Colonic mucosa (tissue), 4 donors: ENCODE results near the gene DSCAML1. TPM values are rescaled to one million over a fixed set of nuclear protein-coding genes. Genes with fewer than 3 reads are reported as not detected.

Experiments used
- DNase-seq: peaks from one replicate; pipeline ENCODE4 v3.0.0-alpha.2; 2020
- H3K27ac ChIP-seq: fragments of 200-600 bp; one replicate; pipeline ENCODE4 v1.8.0; 2021
- H3K27me3 ChIP-seq: fragments of 200-600 bp; one replicate; pipeline ENCODE4 v1.8.0; 2021
- H3K36me3 ChIP-seq: fragments of 200-600 bp; one replicate; pipeline ENCODE4 v1.8.0; 2021
- H3K4me1 ChIP-seq: fragments of 200-600 bp; one replicate; pipeline ENCODE4 v1.8.0; 2021; ENCODE audit warnings: mild to moderate bottlenecking
- H3K4me3 ChIP-seq: fragments of 200-600 bp; one replicate; pipeline ENCODE4 v1.8.0; 2021
- H3K9ac ChIP-seq, 2 donors: one replicate each; pipeline ENCODE4 v1.7.0; 2013; ENCODE audit warnings: control low read depth in 2 of 2, low read depth in 2 of 2, low read length in 2 of 2
- H3K9me3 ChIP-seq: fragments of 200-600 bp; one replicate; pipeline ENCODE4 v1.8.0; 2021
- CTCF ChIP-seq: fragments of 200-600 bp; IDR thresholded peaks from one replicate; pipeline ENCODE4 v1.8.0; 2022; ENCODE audit warnings: antibody characterized with exemption, mild to moderate bottlenecking
- intact Hi-C: fragments of 100-400 bp; cut with DNase I; formaldehyde crosslinking; loops from one replicate; pipeline ENCODE4 v1.14.1; 2022
- total RNA-seq, 2 donors: library from RNA; stranded (reverse); fragmentation: NEBNext Ultra II Directional in 1 of 2; extraction: Animal tissue kit (Norgen Biotek cat#: 25700) in 1 of 2; gene quantifications; one replicate each; pipeline ENCODE4 v1.2.1, GENCODE V29; 2021
- donor health status: healthy.
- donor health status: DM: no; HTN: no; CAD: no.
- donor health status: DM: no; HTN: no; CAD: no.

The DSCAML1 gene
- total RNA-seq, 2 donors from 2014 or later: 1.2 to 4.3 TPM

- no peak for DNase-seq
- H3K4me3 ChIP-seq: no peak overlapping the region
- no peaks in the 10 kb centered on the region for H3K36me3 ChIP-seq
- peaks cover 28% of the 10 kb centered on the region for H3K27me3 ChIP-seq
- TF ChIP-seq CTCF: no peak
- intact Hi-C loops: no loop called here
- no peak overlapping the region for H3K9ac ChIP-seq
- peaks cover 5% of the 10 kb centered on the region for H3K4me1 ChIP-seq
- no peaks in the 10 kb centered on the region for H3K9me3 ChIP-seq
- no peak overlapping the region for H3K27ac ChIP-seq
Measured at GRCh38 chr11:117794135-117794534, 2.9 kb downstream of the DSCAML1 start.

GRCh38 chr11:117793583-117793982 lies 3.4 kb downstream of the DSCAML1 start:
- Histone ChIP-seq H3K4me3 (no peak overlapping the region), H3K4me1 (peaks cover 5% of the 10 kb centered on the region), H3K9ac (no peak overlapping the region), H3K36me3 (no peaks in the 10 kb centered on the region), H3K27me3 (peaks cover 28% of the 10 kb centered on the region), H3K27ac (no peak overlapping the region), H3K9me3 (no peaks in the 10 kb centered on the region)
- no peak for DNase-seq
- intact Hi-C loops: no loop called here
- no peak for TF ChIP-seq CTCF

- no peaks in the 10 kb centered on the region for H3K9me3 ChIP-seq
- H3K27me3 ChIP-seq: peaks cover 28% of the 10 kb centered on the region
- no peaks in the 10 kb centered on the region for H3K36me3 ChIP-seq
- no peak overlapping the region for H3K27ac ChIP-seq
- peaks cover 5% of the 10 kb centered on the region for H3K4me1 ChIP-seq
- intact Hi-C loops: no loop called here
- no peak for TF ChIP-seq CTCF
- H3K9ac ChIP-seq: no peak overlapping the region
- H3K4me3 ChIP-seq: no peak overlapping the region
- DNase-seq: no peak
Measured at GRCh38 chr11:117792992-117793391, 4.0 kb downstream of the DSCAML1 start.

- intact Hi-C loops: no loop called here
- no peak for DNase-seq
- H3K9me3 ChIP-seq: no peaks in the 10 kb centered on the region
- no peak overlapping the region for H3K27ac ChIP-seq
- no peak overlapping the region for H3K4me3 ChIP-seq
- TF ChIP-seq CTCF: no peak
- no peaks in the 10 kb centered on the region for H3K36me3 ChIP-seq
- H3K27me3 ChIP-seq: peaks cover 26% of the 10 kb centered on the region
- H3K4me1 ChIP-seq: peaks cover 5% of the 10 kb centered on the region
- no peak overlapping the region for H3K9ac ChIP-seq
Measured at GRCh38 chr11:117792241-117792640, 4.8 kb downstream of the DSCAML1 start.

- DNase-seq: no peak
- intact Hi-C loops: no loop called here
- Histone ChIP-seq H3K36me3 (no peaks in the 10 kb centered on the region), H3K27ac (no peak overlapping the region), H3K9ac (no peak overlapping the region), H3K9me3 (no peaks in the 10 kb centered on the region), H3K4me1 (no peaks in the 10 kb centered on the region), H3K27me3 (peaks cover 6% of the 10 kb centered on the region), H3K4me3 (no peak overlapping the region)
- no peak for TF ChIP-seq CTCF
Measured at GRCh38 chr11:117790279-117790678, 6.7 kb downstream of the DSCAML1 start.

- H3K36me3 ChIP-seq: no peaks in the 10 kb centered on the region
- TF ChIP-seq CTCF: no peak
- no peak for DNase-seq
- H3K4me1 ChIP-seq: no peaks in the 10 kb centered on the region
- H3K9ac ChIP-seq: no peak overlapping the region
- no peaks in the 10 kb centered on the region for H3K27me3 ChIP-seq
- intact Hi-C loops: no loop called here
- no peak overlapping the region for H3K4me3 ChIP-seq
- H3K27ac ChIP-seq: no peak overlapping the region
- H3K9me3 ChIP-seq: no peaks in the 10 kb centered on the region
Measured at GRCh38 chr11:117789241-117789640, 7.8 kb downstream of the DSCAML1 start.
